Stimulated activated CD8-positive, alpha-beta memory T cell treated with anti-CD3 and anti-CD28 coated beads, Interleukin-4, amount 100 ng/mL, for 48 hours (primary cell): Measurements from ENCODE around the gene CHTF8.

Experiments
- DNase-seq: peaks from one replicate; pipeline ENCODE4 v3.0.0-alpha.2; 2020

CHTF8 gene

GRCh38 chr16:69079697-69080096 is 52.7 kb downstream of the CHTF8 start:
- no peak for DNase-seq

- no peak for DNase-seq
Observed at GRCh38 chr16:69078073-69078472, 54.3 kb downstream of the CHTF8 start.

- no peak for DNase-seq
Observed at GRCh38 chr16:69077251-69077650, 55.1 kb downstream of the CHTF8 start.

DNA sequence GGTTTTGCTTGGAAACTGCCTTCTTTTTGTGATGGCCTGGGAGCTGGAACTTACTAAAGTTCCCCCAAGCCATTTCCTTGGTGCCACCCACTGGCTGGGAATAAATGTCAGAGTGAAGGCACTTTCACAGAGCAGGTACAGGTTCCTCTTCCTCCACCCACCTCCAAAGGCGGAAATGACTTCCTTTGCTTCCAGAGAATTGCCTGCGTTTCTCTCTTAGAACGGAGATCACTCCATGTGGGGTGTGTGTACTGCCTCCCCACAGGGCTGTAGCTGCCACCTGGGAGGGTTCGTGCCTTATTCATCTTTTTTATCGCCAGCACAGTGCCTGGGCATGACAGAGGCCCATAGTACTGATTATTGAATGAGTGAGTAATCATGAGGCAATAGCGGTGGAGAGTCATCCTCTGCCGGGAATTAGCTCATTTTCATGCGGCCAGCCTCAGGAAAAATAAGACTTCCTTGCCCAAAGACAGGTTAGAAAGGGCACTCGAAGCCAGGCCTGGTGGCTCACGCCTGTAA is 59.1 kb downstream of the CHTF8 start:
- DNase-seq: no peak

GRCh38 chr16:69072640-69072974 is 59.8 kb downstream of the CHTF8 start:
- no peak for DNase-seq

DNA sequence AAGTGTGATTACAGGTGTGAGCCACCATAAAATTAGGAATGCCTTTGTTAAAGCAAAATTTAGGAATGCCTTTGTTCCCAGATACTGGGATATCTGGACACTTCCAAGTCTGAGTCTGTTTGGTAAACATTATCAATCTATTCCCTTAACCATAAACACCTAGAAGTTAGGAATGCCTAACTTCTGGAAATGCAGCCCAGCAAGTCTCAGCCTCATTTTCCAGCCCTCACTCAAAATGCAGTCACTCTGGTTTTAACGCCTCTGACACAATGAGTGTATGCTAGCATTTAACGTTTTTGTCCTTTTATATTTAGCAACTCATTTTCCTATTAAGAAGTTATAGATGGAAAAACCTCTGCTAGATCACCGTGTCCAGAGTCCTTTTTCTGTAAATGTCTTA is 61.4 kb downstream of the CHTF8 start:
- DNase-seq: no peak

- DNase-seq: no peak
Observed at GRCh38 chr16:69069504-69069903, 62.9 kb downstream of the CHTF8 start.
